Measurements from ENCODE around the gene C1RL.

Gene C1RL

DNA sequence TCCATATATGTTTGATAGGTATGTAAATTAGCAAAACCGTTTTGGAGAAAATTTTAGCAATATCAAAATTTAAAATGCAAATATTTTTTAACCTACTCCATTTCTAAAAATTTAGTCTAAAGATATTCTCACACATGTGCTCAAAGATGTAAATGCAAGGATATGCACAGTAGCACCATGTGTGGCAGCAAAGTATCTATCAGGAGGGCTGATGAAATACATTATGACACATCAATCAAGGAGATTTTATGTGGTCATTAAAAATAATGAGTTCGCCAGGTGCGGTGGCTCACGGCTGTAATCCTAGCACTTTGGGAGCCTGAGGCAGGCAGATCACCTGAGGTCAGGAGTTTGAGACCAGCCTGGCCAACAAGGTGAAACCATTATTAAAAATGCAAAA is 8.8 kb downstream of the C1RL start:
- H3K9ac ChIP-seq (ENCODE audit: low read length): no peak overlapping the region
- H3K36me3 ChIP-seq (ENCODE audit: control insufficient read depth, insufficient read depth, low read length, severe bottlenecking): peaks cover 48% of the 10 kb centered on the region
- H3K4me1 ChIP-seq (ENCODE audit: control insufficient read depth, insufficient read depth, low read length): peaks cover 24% of the 10 kb centered on the region
- H3K4me3 ChIP-seq (ENCODE audit: low read length): no peak overlapping the region
- H3K9me3 ChIP-seq (ENCODE audit: control insufficient read depth, low read length): no peaks in the 10 kb centered on the region
- no peak for DNase-seq (ENCODE audit: low read depth)
- no peaks in the 10 kb centered on the region for H3K27me3 ChIP-seq (replicated peaks; ENCODE audit: control insufficient read depth, insufficient read depth, low read length)

DNA sequence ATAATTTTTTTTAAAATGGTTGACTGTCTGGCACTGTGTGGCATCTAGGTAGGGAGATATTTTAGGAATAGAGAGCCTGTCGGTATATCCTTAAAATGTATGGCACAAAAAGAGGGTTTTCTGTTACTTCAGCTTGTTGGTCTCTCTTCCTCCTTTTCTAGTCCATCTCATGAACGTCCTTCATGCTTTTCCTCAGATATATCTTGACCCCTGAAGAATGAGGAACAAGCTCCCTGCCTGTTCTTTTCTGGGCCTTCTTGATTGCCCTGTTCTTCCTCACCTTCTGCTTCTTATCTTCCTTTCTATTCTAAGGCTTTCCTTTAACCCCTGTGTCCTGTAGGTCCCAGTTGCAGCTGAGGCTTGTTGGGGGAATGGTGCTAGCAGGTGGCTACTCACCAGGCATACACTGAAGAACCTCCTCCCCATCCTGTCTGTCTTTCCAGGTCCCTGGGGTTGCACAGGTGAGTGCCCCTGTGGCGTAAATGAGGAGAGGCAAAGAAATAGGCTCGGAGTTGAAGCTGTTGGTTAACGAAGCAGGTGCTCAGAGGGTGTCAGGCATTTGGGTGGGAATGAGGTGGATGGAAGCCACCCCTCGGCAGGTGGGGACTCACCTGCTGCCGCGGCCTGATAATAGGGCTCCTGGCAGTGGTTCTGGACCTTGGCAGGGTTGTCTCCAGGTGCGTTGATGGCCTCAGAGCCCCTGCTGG is 9.6 kb downstream of the C1RL start:
- Histone ChIP-seq H3K4me1 (ENCODE audit: control insufficient read depth, insufficient read depth, low read length) (peaks cover 29% of the 10 kb centered on the region), H3K36me3 (ENCODE audit: control insufficient read depth, insufficient read depth, low read length, severe bottlenecking) (peaks cover 43% of the 10 kb centered on the region), H3K9me3 (ENCODE audit: control insufficient read depth, low read length) (no peaks in the 10 kb centered on the region), H3K9ac (ENCODE audit: low read length) (no peak overlapping the region), H3K27me3 (replicated peaks; ENCODE audit: control insufficient read depth, insufficient read depth, low read length) (no peaks in the 10 kb centered on the region), H3K4me3 (ENCODE audit: low read length) (no peak overlapping the region)
- DNase-seq (ENCODE audit: low read depth): no peak

DNA sequence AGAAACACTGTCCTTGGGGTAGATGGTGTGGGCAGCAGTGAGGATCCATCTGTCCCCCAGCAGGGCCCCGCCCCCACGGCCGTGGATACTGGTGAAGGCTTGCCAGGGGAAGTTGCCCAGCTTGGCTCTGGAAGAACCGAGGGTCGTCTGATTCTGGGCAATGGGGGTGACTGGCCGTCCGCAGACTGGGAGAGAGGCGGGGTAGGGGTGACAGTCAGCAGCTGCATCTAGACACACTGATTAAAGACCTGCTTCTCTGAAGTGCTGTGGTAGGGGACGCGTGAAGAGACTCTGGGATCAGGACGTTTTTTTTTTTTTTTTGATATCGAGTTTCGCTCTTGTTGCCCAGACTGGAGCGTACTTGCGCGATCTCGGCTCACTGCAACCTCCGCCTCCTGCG is 12.0 kb downstream of the C1RL start:
- H3K9me3 ChIP-seq (ENCODE audit: control insufficient read depth, low read length): no peaks in the 10 kb centered on the region
- H3K27me3 ChIP-seq (replicated peaks; ENCODE audit: control insufficient read depth, insufficient read depth, low read length): no peaks in the 10 kb centered on the region
- no peak for DNase-seq (ENCODE audit: low read depth)
- peaks cover 31% of the 10 kb centered on the region for H3K36me3 ChIP-seq (ENCODE audit: control insufficient read depth, insufficient read depth, low read length, severe bottlenecking)
- H3K4me1 ChIP-seq (ENCODE audit: control insufficient read depth, insufficient read depth, low read length): peaks cover 43% of the 10 kb centered on the region
- H3K4me3 ChIP-seq (ENCODE audit: low read length): no peak overlapping the region
- H3K9ac ChIP-seq (ENCODE audit: low read length): no peak overlapping the region

DNA sequence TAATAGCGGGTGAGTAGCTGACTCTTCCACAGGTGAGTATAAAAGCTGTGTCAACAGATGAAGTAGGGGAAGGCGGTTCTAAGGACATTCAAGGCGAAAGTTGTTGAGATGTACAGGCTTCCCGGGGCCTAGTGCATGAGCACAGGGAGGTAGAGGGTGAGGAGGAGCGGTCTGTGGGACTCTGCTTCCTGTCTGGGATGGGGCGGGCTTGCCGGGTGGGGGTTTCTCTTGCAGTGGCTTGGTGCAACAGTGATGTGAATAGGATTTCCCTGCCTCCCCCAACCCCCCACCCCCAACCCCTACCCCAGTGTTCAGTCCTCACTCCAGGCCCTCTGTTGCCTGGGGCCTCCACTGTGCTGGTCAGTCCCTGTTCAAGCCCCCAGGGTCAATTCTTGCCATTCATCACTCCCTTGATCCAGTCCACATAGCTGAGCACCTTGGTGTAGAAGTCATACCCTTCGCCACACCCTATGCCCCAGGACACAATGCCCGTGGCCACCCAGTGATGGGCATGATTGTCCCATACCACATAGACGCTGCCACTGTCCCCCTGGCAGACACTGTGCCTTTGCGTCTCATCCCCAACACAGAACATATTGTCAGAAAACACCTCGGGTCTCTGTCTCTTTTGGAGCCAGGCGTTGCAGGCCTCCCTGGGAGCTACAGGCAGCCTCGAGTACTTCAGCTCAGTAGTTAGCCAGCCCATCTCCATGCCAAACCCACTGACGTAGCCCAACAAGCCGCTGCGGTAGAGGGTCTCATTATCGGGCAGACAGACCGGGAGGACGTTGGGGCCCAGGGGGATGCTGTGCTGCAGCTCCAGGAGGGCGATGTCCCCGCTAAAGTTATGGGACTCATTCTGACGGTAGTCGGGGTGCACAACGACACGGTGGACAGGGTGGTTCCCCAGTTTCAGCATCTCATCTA is 12.7 kb downstream of the C1RL start:
- Histone ChIP-seq H3K36me3 (ENCODE audit: control insufficient read depth, insufficient read depth, low read length, severe bottlenecking) (peaks cover 31% of the 10 kb centered on the region), H3K9ac (ENCODE audit: low read length) (no peak overlapping the region), H3K27me3 (replicated peaks; ENCODE audit: control insufficient read depth, insufficient read depth, low read length) (no peaks in the 10 kb centered on the region), H3K4me1 (ENCODE audit: control insufficient read depth, insufficient read depth, low read length) (peaks cover 41% of the 10 kb centered on the region), H3K9me3 (ENCODE audit: control insufficient read depth, low read length) (no peaks in the 10 kb centered on the region), H3K4me3 (ENCODE audit: low read length) (no peak overlapping the region)
- no peak for DNase-seq (ENCODE audit: low read depth)

DNA sequence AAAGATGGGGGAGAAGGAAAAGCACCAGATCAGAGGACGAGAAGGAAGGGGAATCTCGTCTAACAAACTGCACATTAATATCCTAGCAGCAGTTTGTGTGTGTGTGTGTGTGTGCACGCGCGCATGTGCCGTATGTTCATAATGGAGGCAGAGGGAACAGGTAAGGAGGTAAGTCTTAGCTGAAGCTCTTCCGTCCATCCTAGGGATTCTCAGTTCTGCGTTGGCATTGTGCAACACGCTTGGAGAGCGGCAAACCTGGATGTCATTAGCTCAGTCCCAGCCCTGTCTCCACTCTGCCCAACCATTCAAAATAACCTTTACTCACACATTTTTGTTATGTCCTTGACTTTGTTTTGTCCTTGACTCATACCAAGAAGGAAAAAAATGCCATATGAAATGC is 15.1 kb downstream of the C1RL start:
- H3K9me3 ChIP-seq (ENCODE audit: control insufficient read depth, low read length): no peaks in the 10 kb centered on the region
- H3K36me3 ChIP-seq (ENCODE audit: control insufficient read depth, insufficient read depth, low read length, severe bottlenecking): peaks cover 28% of the 10 kb centered on the region
- peak overlapping the region; percentile 92 for H3K9ac ChIP-seq (ENCODE audit: low read length)
- H3K27me3 ChIP-seq (replicated peaks; ENCODE audit: control insufficient read depth, insufficient read depth, low read length): no peaks in the 10 kb centered on the region
- peak; percentile 79 for DNase-seq (ENCODE audit: low read depth)
- H3K4me3 ChIP-seq (ENCODE audit: low read length): no peak overlapping the region
- H3K4me1 ChIP-seq (ENCODE audit: control insufficient read depth, insufficient read depth, low read length): peaks cover 60% of the 10 kb centered on the region

DNA sequence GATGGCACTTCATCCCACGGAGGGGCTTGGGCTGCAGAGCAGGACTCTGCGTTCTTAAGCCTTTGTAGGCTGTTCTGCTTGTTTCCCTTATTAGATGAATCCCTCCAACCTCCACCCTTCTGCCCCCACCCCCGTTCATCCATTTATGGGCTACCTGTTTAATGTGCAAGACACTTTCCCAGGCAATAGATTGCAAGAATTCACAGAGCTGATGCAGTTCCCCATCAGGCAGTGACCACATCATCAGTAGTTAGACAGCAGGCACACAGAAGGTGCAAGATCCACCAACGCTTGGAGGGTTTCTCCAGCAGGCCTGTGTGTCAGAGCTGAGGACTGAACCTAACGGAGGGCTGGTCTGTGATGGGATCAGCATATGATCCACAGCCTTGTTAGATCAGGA is 15.5 kb downstream of the C1RL start:
- Histone ChIP-seq H3K27me3 (replicated peaks; ENCODE audit: control insufficient read depth, insufficient read depth, low read length) (no peaks in the 10 kb centered on the region), H3K9ac (ENCODE audit: low read length) (peak overlapping the region; percentile 92), H3K4me3 (ENCODE audit: low read length) (no peak overlapping the region), H3K9me3 (ENCODE audit: control insufficient read depth, low read length) (no peaks in the 10 kb centered on the region), H3K36me3 (ENCODE audit: control insufficient read depth, insufficient read depth, low read length, severe bottlenecking) (peaks cover 30% of the 10 kb centered on the region), H3K4me1 (ENCODE audit: control insufficient read depth, insufficient read depth, low read length) (peaks cover 61% of the 10 kb centered on the region)
- no peak for DNase-seq (ENCODE audit: low read depth)

DNA sequence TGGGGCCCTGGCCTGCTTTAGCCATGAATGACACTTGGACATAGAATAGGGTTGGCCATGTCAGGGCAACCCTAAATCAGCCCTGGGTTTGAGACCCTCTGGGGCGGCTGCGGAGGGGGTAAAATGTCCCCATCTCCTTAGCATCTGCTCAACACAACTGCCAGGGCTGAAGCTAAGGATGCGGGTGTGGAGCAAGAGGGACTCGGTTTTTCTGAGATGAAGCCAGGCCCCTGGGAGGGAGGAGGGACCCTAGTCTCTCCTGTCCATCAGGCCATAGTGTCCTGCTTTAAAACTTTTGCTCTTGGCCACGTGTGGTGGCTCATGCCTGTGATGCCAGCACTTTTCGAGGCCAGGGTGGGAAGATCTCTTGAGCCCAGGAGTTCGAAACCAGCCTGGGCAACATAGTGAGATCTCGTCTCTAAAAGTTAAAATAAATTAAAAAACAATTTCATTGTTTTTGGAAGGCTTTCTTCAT is 16.0 kb downstream of the C1RL start:
- peak overlapping the region; percentile 92 for H3K9ac ChIP-seq (ENCODE audit: low read length)
- no peak for DNase-seq (ENCODE audit: low read depth)
- no peaks in the 10 kb centered on the region for H3K9me3 ChIP-seq (ENCODE audit: control insufficient read depth, low read length)
- H3K4me3 ChIP-seq (ENCODE audit: low read length): no peak overlapping the region
- peaks cover 30% of the 10 kb centered on the region for H3K36me3 ChIP-seq (ENCODE audit: control insufficient read depth, insufficient read depth, low read length, severe bottlenecking)
- no peaks in the 10 kb centered on the region for H3K27me3 ChIP-seq (replicated peaks; ENCODE audit: control insufficient read depth, insufficient read depth, low read length)
- H3K4me1 ChIP-seq (ENCODE audit: control insufficient read depth, insufficient read depth, low read length): peaks cover 61% of the 10 kb centered on the region

DNA sequence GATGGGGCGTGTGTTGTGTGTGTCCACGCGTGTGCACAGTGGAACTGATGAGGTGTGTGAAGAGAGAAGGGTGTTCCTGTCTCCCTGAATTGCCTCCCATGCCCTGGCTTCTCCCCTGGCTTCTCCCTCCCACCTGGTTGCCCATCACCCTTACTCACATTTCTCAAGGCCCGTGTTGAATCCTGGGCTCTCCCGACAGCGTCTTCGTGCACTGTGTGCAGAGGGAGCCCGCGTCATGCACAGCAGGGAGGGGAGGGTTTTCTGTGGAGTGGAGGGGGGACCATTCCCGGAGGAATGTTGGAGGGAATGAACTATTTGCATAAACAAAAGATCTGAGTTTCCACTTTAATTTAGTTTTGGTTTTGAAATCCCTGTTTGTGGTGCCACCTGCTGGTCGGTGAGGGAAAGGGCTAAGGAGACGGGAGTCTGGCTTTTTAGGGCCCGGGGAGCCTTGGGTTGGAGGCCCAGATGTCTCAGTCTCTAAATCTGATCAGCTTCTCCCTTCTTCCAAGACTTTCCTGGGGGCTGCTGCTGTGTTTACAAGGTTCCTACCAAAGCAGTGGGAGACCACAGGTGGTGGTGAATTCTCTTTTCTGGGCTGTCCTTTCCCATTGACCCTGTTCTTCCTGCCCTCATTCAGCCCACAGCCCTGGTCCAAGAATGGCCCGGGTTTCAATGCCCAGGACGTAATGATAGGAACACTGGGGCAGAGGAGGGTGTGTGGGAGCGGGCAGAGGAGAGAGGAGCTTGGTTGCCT is 16.6 kb downstream of the C1RL start, which contains the start of gene C1R:
TSS of gene C1R (minus strand) at position 217 of the 757 bp plus-strand sequence. CDS start at position 160, 57 bp downstream.
- Histone ChIP-seq H3K27me3 (replicated peaks; ENCODE audit: control insufficient read depth, insufficient read depth, low read length) (no peaks in the 10 kb centered on the region), H3K9me3 (ENCODE audit: control insufficient read depth, low read length) (no peaks in the 10 kb centered on the region), H3K36me3 (ENCODE audit: control insufficient read depth, insufficient read depth, low read length, severe bottlenecking) (peaks cover 33% of the 10 kb centered on the region), H3K4me1 (ENCODE audit: control insufficient read depth, insufficient read depth, low read length) (peaks cover 61% of the 10 kb centered on the region), H3K4me3 (ENCODE audit: low read length) (peak within 1 kb of the TSS; percentile 84), H3K9ac (ENCODE audit: low read length) (peak within 1 kb of the TSS; percentile 92)
- peak; percentile 93 for DNase-seq (ENCODE audit: low read depth)

DNA sequence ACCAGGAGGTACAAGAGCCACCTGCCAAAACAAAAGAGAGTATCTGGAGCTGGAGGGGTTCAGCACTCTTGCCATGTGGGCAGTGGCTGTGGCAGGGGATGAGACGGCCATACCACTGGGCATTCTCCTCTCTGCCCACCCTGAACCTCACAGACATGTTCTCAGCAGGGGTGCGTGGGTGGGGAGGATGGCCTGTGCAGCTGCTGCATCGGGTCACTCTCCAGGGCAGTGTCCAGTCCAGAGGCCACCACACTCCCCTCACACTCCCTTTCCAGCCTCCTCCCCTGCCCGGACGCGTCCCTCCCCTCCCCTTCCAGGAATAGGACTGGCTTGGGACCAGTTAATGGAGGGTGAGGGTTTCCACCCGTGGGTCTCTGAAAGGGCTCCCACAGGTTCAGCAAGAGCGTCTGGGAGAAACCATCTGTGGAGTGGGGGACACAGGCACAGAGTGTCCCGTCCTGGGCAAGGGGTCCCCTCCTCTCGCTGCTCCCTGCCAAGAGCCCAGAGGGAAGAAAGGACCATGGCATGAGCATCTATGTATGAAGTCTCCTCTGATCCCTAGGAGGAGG is 17.3 kb downstream of the C1RL start:
- H3K9me3 ChIP-seq (ENCODE audit: control insufficient read depth, low read length): no peaks in the 10 kb centered on the region
- peak overlapping the region; percentile 92 for H3K9ac ChIP-seq (ENCODE audit: low read length)
- H3K36me3 ChIP-seq (ENCODE audit: control insufficient read depth, insufficient read depth, low read length, severe bottlenecking): peaks cover 35% of the 10 kb centered on the region
- peaks cover 61% of the 10 kb centered on the region for H3K4me1 ChIP-seq (ENCODE audit: control insufficient read depth, insufficient read depth, low read length)
- H3K4me3 ChIP-seq (ENCODE audit: low read length): peak overlapping the region; percentile 84
- no peak for DNase-seq (ENCODE audit: low read depth)
- H3K27me3 ChIP-seq (replicated peaks; ENCODE audit: control insufficient read depth, insufficient read depth, low read length): no peaks in the 10 kb centered on the region

DNA sequence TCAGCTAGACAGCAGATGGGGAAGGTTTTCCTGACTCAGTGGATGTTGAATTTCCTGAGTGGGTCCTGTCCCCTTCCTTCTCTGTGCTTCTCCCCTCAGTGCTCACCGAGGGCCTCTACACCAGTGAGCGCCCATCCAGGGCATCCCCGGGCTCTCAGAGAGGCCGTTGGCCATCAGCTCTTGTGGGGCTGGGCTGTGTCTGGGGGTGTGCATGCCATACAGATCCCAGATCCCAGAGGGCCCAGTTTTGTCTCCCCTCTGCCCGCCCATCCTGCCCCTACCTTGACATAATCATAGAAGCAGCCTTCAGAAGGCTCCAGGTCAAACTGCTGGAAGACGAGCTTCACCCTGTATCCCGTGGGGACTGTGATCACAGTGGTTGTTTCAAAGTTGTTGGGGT is 17.8 kb downstream of the C1RL start:
- no peak for DNase-seq (ENCODE audit: low read depth)
- Histone ChIP-seq H3K9me3 (ENCODE audit: control insufficient read depth, low read length) (no peaks in the 10 kb centered on the region), H3K4me1 (ENCODE audit: control insufficient read depth, insufficient read depth, low read length) (peaks cover 61% of the 10 kb centered on the region), H3K36me3 (ENCODE audit: control insufficient read depth, insufficient read depth, low read length, severe bottlenecking) (peaks cover 37% of the 10 kb centered on the region), H3K9ac (ENCODE audit: low read length) (peak overlapping the region; percentile 92), H3K27me3 (replicated peaks; ENCODE audit: control insufficient read depth, insufficient read depth, low read length) (no peaks in the 10 kb centered on the region), H3K4me3 (ENCODE audit: low read length) (peak overlapping the region; percentile 84)
